NT2/D1 (cell line): ENCODE measurements around the gene NAV2.

Source experiments
- YY1 ChIP-seq: IDR thresholded peaks from 2 replicates; pipeline ENCODE4 v1.6.1; 2011; ENCODE audit not compliant: insufficient read length, insufficient read depth
- ZNF274 ChIP-seq: IDR thresholded peaks from 2 replicates; pipeline ENCODE4 v1.6.1; 2011; ENCODE audit warnings: mild to moderate bottlenecking, low read depth, low read length

GRCh38 chr11:19772480-19772879 is 59.8 kb downstream of the NAV2 start:
- no peak for TF ChIP-seq ZNF274
- no peak for TF ChIP-seq YY1
